Natural killer cell (primary cell): Measurements from ENCODE around the gene CRTC2. TPM values are rescaled to one million over a fixed set of nuclear protein-coding genes. Genes with fewer than 3 reads are reported as not detected.

Experiments used
- ATAC-seq, 3 donors: fragments of 150-1000 bp in 2 of 3; fragments of 200-7000 bp in 1 of 3; cut with Tn5 transposase; 1 replicate in 1 of 3; 2 replicates in 2 of 3; pipeline ENCODE4 v1.10.0; 2021; ENCODE audit warnings: mild to moderate bottlenecking in 2 of 3, moderate library complexity in 2 of 3
- DNase-seq, 2 donors: peaks; one replicate each; pipeline versions ENCODE4 v3.0.0 to v3.0.0-alpha.2; 2013 to 2021; ENCODE audit warnings: mixed read lengths in 1 of 2
- H3K27ac ChIP-seq: one replicate; pipeline ENCODE4 v1.5.1; 2013; ENCODE audit warnings: mild to moderate bottlenecking, low read length
- H3K27me3 ChIP-seq: one replicate; pipeline ENCODE4 v1.6.1; 2013; ENCODE audit warnings: low read length; ENCODE audit not compliant: control insufficient read depth, insufficient read depth
- H3K36me3 ChIP-seq: one replicate; pipeline ENCODE4 v1.6.1; 2013; ENCODE audit warnings: low read length; ENCODE audit not compliant: control insufficient read depth, insufficient read depth
- H3K4me1 ChIP-seq: one replicate; pipeline ENCODE4 v1.6.1; 2013; ENCODE audit warnings: low read length; ENCODE audit not compliant: control insufficient read depth, insufficient read depth
- H3K4me3 ChIP-seq: one replicate; pipeline ENCODE4 v1.5.1; 2013; ENCODE audit warnings: low read length
- H3K9me3 ChIP-seq: one replicate; pipeline ENCODE4 v1.6.1; 2013; ENCODE audit warnings: low read length; ENCODE audit not compliant: control insufficient read depth, insufficient read depth
- H3K27ac Mint-ChIP-seq, 2 donors: one replicate each; pipeline ENCODE4 v1.8.0; 2022; ENCODE audit warnings: mild to moderate bottlenecking in 2 of 2, mixed read lengths in 2 of 2, moderate library complexity in 1 of 2
- H3K27me3 Mint-ChIP-seq, 2 donors: one replicate each; pipeline ENCODE4 v1.8.0; 2022; ENCODE audit warnings: low read depth in 2 of 2, mixed read lengths in 2 of 2
- H3K36me3 Mint-ChIP-seq: one replicate; pipeline ENCODE4 v1.8.0; 2022; ENCODE audit warnings: mixed read lengths
- H3K4me1 Mint-ChIP-seq, 2 donors: one replicate each; pipeline ENCODE4 v1.8.0; 2022; ENCODE audit warnings: mixed read lengths in 2 of 2
- H3K4me3 Mint-ChIP-seq: one replicate; pipeline ENCODE4 v1.8.0; 2022; ENCODE audit warnings: mild to moderate bottlenecking, moderate library complexity, mixed read lengths
- H3K9me3 Mint-ChIP-seq, 2 donors: one replicate each; pipeline ENCODE4 v1.8.0; 2022; ENCODE audit warnings: mixed read lengths in 2 of 2
- CTCF ChIP-seq: fragments of 200-600 bp; IDR thresholded peaks from one replicate; pipeline ENCODE4 v1.8.0; 2022; ENCODE audit warnings: antibody characterized with exemption
- WGBS: methylation state at CpG from one replicate; pipeline ENCODE4 v1.1.7; 2013; ENCODE audit warnings: missing lambda C conversion rate; ENCODE audit not compliant: insufficient coverage; 5-methylcytosine and 5-hydroxymethylcytosine counted together
- intact Hi-C: fragments of 100-400 bp; cut with micrococcal nuclease; formaldehyde crosslinking; loops from one replicate; pipeline ENCODE4 v1.14.2; 2022
- total RNA-seq, 4 donors: library from RNA; stranded (reverse); fragments of 120-200 nt in 1 of 4; gene quantifications; one replicate each; pipeline versions ENCODE4 v1.2.3 to v1.2.4, GENCODE V29; 2013 to 2022

The CRTC2 gene
- total RNA-seq, 3 donors from 2014 or later (not counting 1 experiment from before 2014, with no cell fraction given): 144 to 166 (median 154) TPM

DNA sequence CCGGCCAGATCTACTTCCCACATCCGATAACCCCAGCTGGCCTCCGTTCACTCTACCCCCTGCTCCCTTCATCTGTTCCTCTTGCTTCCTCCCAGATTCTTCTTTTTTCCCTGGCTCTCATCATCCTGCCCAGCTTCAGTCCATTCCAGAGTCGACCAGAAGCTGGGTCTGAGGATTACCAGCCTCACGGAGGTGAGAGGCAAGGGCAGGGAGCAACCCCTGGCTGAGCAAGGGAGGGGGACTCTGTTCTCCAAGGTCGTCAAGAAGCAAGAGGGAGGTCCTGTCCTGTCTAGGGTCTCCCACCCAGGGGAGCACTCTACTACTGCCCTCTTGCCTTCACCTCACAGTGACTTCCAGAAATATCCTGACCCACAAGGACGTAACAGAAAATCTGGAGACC lies 15.1 kb upstream of the CRTC2 start:
- Mint-ChIP-seq H3K9me3 (no peaks in the 10 kb centered on the region), H3K36me3 (no peaks in the 10 kb centered on the region), H3K27me3 (no peaks in the 10 kb centered on the region), H3K4me3 (no peak overlapping the region), H3K4me1 (peaks cover 32 to 39% of the 10 kb centered on the region in 2 donors), H3K27ac (peak overlapping the region in 1 of 2 donors; percentile 65)
- Histone ChIP-seq H3K4me1 (peaks cover 28% of the 10 kb centered on the region), H3K27ac (no peak overlapping the region), H3K4me3 (no peak overlapping the region), H3K9me3 (no peaks in the 10 kb centered on the region), H3K27me3 (no peaks in the 10 kb centered on the region), H3K36me3 (peaks cover 26% of the 10 kb centered on the region)
- intact Hi-C loops: no loop called here
- TF ChIP-seq CTCF: no peak
- no peak for DNase-seq
- no peak for ATAC-seq
- 96% methylated on average over 7 of the region's 7 CpGs for WGBS

DNA sequence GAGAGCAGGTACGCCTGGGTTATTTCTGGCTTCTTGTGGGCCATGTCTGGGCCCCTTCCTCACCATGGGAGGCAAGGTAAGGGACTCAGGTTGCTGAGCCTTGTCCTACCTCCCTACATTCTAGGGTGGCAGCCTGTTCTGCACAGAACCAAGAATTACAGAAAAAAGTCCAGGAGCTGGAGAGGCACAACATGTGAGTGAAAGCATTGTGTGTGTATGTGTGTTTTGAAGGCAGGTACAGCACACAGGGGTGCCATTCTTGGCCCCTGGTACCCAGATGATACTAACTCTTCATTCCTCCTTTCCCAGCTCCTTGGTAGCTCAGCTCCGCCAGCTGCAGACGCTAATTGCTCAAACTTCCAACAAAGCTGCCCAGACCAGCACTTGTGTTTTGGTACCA lies 14.7 kb upstream of the CRTC2 start:
- H3K4me1 Mint-ChIP-seq: peaks cover 32 to 40% of the 10 kb centered on the region in 2 donors

DNA sequence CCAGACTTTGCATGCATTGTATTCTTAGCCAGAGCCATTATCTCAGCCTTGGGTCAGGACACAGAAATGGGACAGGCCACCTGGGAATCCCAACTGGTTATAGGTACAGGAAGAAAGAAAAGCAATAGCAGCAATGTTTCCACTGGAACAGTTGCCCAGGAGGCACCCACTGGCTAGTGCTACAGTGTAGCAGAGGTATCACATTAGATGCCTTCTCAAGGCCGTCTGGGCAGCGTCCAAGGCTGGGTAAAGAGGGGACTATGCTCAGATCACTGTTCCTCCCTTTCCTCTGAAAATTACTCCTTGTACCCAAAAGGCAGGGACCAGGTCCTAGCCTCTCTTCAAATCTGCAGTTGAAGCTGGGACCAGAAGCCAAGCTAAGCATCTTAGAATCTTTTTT lies 11.9 kb upstream of the CRTC2 start:
- no peak overlapping the region for H3K27ac Mint-ChIP-seq
- WGBS: 92% methylated on average over 2 of the region's 2 CpGs
- no peak for ATAC-seq

More for the DNA sequence above, 14.7 kb upstream of the CRTC2 start:
- peaks cover 26% of the 10 kb centered on the region for H3K36me3 ChIP-seq
- Mint-ChIP-seq H3K27ac (peak overlapping the region in 1 of 2 donors; percentile 65), H3K36me3 (no peaks in the 10 kb centered on the region), H3K9me3 (no peaks in the 10 kb centered on the region), H3K4me3 (no peak overlapping the region), H3K27me3 (no peaks in the 10 kb centered on the region)
- DNase-seq (no peak), ATAC-seq (no peak)
- H3K27me3 ChIP-seq: no peaks in the 10 kb centered on the region
- H3K27ac ChIP-seq: no peak overlapping the region
- H3K4me1 ChIP-seq: peaks cover 33% of the 10 kb centered on the region
- H3K9me3 ChIP-seq: no peaks in the 10 kb centered on the region
- no peak for TF ChIP-seq CTCF
- intact Hi-C loops: no loop called here
- H3K4me3 ChIP-seq: no peak overlapping the region
- 97% methylated on average over 3 of the region's 3 CpGs for WGBS

More for the DNA sequence above, 11.9 kb upstream of the CRTC2 start:
- no peaks in the 10 kb centered on the region for H3K36me3 Mint-ChIP-seq
- peaks cover 33 to 43% of the 10 kb centered on the region in 2 donors for H3K4me1 Mint-ChIP-seq
- peaks cover 21% of the 10 kb centered on the region for H3K36me3 ChIP-seq
- no peaks in the 10 kb centered on the region for H3K27me3 Mint-ChIP-seq
- no peak overlapping the region for H3K4me3 Mint-ChIP-seq
- H3K9me3 ChIP-seq: no peaks in the 10 kb centered on the region
- peaks cover 30% of the 10 kb centered on the region for H3K4me1 ChIP-seq
- no peak for DNase-seq
- H3K9me3 Mint-ChIP-seq: no peaks in the 10 kb centered on the region
- H3K27ac ChIP-seq: no peak overlapping the region
- TF ChIP-seq CTCF: no peak
- no peaks in the 10 kb centered on the region for H3K27me3 ChIP-seq
- H3K4me3 ChIP-seq: no peak overlapping the region
- intact Hi-C loops: no loop called here
